Thyroid gland (tissue), 4 donors: ENCODE results near the gene ATAD3B.

Experiments used
- POLR2A ChIP-seq, 2 donors: fragments of 450-650 bp; IDR thresholded peaks; one replicate each; pipeline ENCODE4 v1.6.1; 2017; ENCODE audit warnings: antibody characterized with exemption in 2 of 2, mild to moderate bottlenecking in 2 of 2, moderate library complexity in 1 of 2
- TF ChIP-seq, protein P1 (sequence below), 6 experiments: fragments of 200-600 bp in 3 of 6; fragments of 450-650 bp in 3 of 6; sonication (generic) in 3 of 6; IDR thresholded peaks; one replicate each; pipeline ENCODE4 v1.5.1; 2016 to 2019; ENCODE audit warnings: antibody characterized with exemption in 6 of 6, mild to moderate bottlenecking in 2 of 6, inconsistent platforms in 1 of 6, moderate library complexity in 1 of 6

DNA sequence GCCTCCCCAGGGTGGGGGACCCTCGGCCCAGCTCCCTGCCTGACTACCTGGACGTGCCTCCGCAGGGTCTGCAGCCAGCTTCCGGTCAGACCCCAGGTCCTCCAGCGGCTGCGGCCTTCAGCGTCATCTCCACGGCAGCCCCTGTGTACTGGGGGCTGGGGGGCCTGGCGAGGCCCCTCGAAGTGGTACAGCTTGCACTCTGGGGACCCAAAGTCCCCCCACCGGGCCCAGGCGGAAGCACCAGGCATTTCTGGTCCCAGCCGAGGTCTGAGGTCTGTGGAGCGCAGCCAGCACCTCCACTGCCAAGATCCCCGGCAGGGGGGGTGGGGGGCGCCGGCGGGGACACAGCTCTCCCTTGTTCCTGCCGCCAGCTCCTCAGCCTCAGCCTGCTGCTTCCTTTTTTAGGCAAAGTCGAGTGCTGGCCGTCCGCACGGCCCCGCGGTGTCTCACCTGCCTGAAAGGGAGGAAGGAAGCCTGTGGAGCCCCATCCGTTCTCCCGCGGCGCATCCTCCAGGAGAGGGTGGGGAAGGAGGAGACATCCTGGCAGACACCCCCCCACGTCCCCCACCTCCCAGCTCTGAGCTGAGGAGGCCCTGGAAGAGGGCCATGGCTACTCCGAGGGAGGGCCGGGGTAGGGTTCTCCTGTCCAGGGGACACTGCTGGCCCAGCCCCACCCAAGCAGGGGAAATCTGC is 37.3 kb upstream of the ATAD3B start:
- TF ChIP-seq, protein P1, sequence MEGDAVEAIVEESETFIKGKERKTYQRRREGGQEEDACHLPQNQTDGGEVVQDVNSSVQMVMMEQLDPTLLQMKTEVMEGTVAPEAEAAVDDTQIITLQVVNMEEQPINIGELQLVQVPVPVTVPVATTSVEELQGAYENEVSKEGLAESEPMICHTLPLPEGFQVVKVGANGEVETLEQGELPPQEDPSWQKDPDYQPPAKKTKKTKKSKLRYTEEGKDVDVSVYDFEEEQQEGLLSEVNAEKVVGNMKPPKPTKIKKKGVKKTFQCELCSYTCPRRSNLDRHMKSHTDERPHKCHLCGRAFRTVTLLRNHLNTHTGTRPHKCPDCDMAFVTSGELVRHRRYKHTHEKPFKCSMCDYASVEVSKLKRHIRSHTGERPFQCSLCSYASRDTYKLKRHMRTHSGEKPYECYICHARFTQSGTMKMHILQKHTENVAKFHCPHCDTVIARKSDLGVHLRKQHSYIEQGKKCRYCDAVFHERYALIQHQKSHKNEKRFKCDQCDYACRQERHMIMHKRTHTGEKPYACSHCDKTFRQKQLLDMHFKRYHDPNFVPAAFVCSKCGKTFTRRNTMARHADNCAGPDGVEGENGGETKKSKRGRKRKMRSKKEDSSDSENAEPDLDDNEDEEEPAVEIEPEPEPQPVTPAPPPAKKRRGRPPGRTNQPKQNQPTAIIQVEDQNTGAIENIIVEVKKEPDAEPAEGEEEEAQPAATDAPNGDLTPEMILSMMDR (IDR thresholded peaks at IDR 0.05), result no peak
- no peak for TF ChIP-seq POLR2A (IDR thresholded peaks at IDR 0.05)
